GM12865 (cell line): Measurements from ENCODE around the gene PGAP3.

ENCODE experiments used
- DNase-seq: peaks from one replicate; pipeline ENCODE4 v3.0.0; 2010; ENCODE audit warnings: low read depth
- H3K4me3 ChIP-seq: 2 replicates; pipeline ENCODE4 v1.5.1; 2011; ENCODE audit warnings: mild to moderate bottlenecking, low read depth, low read length, control low read depth
- CTCF ChIP-seq: IDR thresholded peaks from 2 replicates; pipeline ENCODE4 v1.5.1; 2011; ENCODE audit warnings: low read length, control low read depth, low read depth, inconsistent platforms; ENCODE audit not compliant: insufficient read depth; ENCODE audit errors: missing control alignments

PGAP3 gene

GRCh38 chr17:39663688-39664580 lies 23.9 kb downstream of the PGAP3 start:
- no peak for DNase-seq
- no peak overlapping the region for H3K4me3 ChIP-seq
- no peak for TF ChIP-seq CTCF

GRCh38 chr17:39663340-39663687 lies 24.5 kb downstream of the PGAP3 start:
- no peak for DNase-seq
- no peak for TF ChIP-seq CTCF
- no peak overlapping the region for H3K4me3 ChIP-seq

GRCh38 chr17:39662551-39663339 lies 25.1 kb downstream of the PGAP3 start:
- no peak overlapping the region for H3K4me3 ChIP-seq
- TF ChIP-seq CTCF = no peak
- DNase-seq = no peak

- H3K4me3 ChIP-seq = no peak overlapping the region
- DNase-seq = no peak
- TF ChIP-seq CTCF = no peak
Measured at GRCh38 chr17:39661744-39662541, 25.9 kb downstream of the PGAP3 start.

- no peak overlapping the region for H3K4me3 ChIP-seq
- no peak for DNase-seq
- TF ChIP-seq CTCF = no peak
Measured at GRCh38 chr17:39660397-39661385, 27.2 kb downstream of the PGAP3 start.

- no peak overlapping the region for H3K4me3 ChIP-seq
- no peak for DNase-seq
- no peak for TF ChIP-seq CTCF
Measured at GRCh38 chr17:39660011-39660360, 27.9 kb downstream of the PGAP3 start.
